ENCODE data around the gene RIIAD1.

GRCh38 chr1:151710187-151710840, 11.0 kb upstream of the RIIAD1 start:
- TF ChIP-seq POLR2A (IDR thresholded peaks at IDR 0.05) (no peak), CTCF (IDR thresholded peaks at IDR 0.05) (no peak), POLR2AphosphoS5 (IDR thresholded peaks at IDR 0.05) (no peak)
